ENCODE data around the gene SLC18B1. TPM values are rescaled to one million over a fixed set of nuclear protein-coding genes. Genes with fewer than 3 reads are reported as not detected.
"Not testable (repeated sequence)": the region's sequence is repeated elsewhere in the genome, so short reads cannot be mapped to it uniquely, and the experiment has no call there.

The SLC18B1 gene
- total RNA-seq, 1 donor from 2014 or later, result 6.9 TPM

GRCh38 chr6:132800656-132801055 lies 2.2 kb upstream of the SLC18B1 start:
- no peak for DNase-seq (ENCODE audit: low read depth, low spot score)

GRCh38 chr6:132798869-132799538 lies 567 bp upstream of the SLC18B1 start:
- DNase-seq (ENCODE audit: low read depth, low spot score), result peak; percentile 37

- no peak for DNase-seq (ENCODE audit: low read depth, low spot score)
Observed at GRCh38 chr6:132795461-132795860, 3.0 kb downstream of the SLC18B1 start.

GRCh38 chr6:132792510-132792909 lies 5.9 kb downstream of the SLC18B1 start:
- no peak for DNase-seq (ENCODE audit: low read depth, low spot score)

GRCh38 chr6:132790450-132790849 lies 8.0 kb downstream of the SLC18B1 start:
- peak; percentile 71 for DNase-seq (ENCODE audit: low read depth, low spot score)

GRCh38 chr6:132789396-132789776 lies 9.1 kb downstream of the SLC18B1 start:
- DNase-seq (ENCODE audit: low read depth, low spot score), result no peak

- no peak for DNase-seq (ENCODE audit: low read depth, low spot score)
Observed at GRCh38 chr6:132788658-132789395, 9.6 kb downstream of the SLC18B1 start.

- DNase-seq (ENCODE audit: low read depth, low spot score), result no peak
Observed at GRCh38 chr6:132785936-132786335, 12.5 kb downstream of the SLC18B1 start.

GRCh38 chr6:132780770-132781371 lies 17.6 kb downstream of the SLC18B1 start:
- DNase-seq (ENCODE audit: low read depth, low spot score), result no peak

GRCh38 chr6:132777881-132778280 lies 20.6 kb downstream of the SLC18B1 start:
- not testable (repeated sequence) for DNase-seq (ENCODE audit: low read depth, low spot score)

GRCh38 chr6:132768051-132768517 lies 30.4 kb downstream of the SLC18B1 start:
- DNase-seq (ENCODE audit: low read depth, low spot score), result no peak

- DNase-seq (ENCODE audit: low read depth, low spot score), result no peak
Observed at GRCh38 chr6:132765560-132765959, 32.9 kb downstream of the SLC18B1 start.

- no peak for DNase-seq (ENCODE audit: low read depth, low spot score)
Observed at GRCh38 chr6:132764370-132764769, 34.1 kb downstream of the SLC18B1 start.

- DNase-seq (ENCODE audit: low read depth, low spot score), result no peak
Observed at GRCh38 chr6:132763269-132763668, 35.2 kb downstream of the SLC18B1 start.

GRCh38 chr6:132760256-132760655 lies 38.2 kb downstream of the SLC18B1 start:
- no peak for DNase-seq (ENCODE audit: low read depth, low spot score)

GRCh38 chr6:132758689-132759088 lies 39.7 kb downstream of the SLC18B1 start:
- DNase-seq (ENCODE audit: low read depth, low spot score), result no peak

GRCh38 chr6:132752255-132752654 lies 46.2 kb downstream of the SLC18B1 start:
- DNase-seq (ENCODE audit: low read depth, low spot score), result no peak

- no peak for DNase-seq (ENCODE audit: low read depth, low spot score)
Observed at GRCh38 chr6:132751828-132752227, 46.6 kb downstream of the SLC18B1 start.

GRCh38 chr6:132751306-132751705 lies 47.1 kb downstream of the SLC18B1 start:
- no peak for DNase-seq (ENCODE audit: low read depth, low spot score)

- DNase-seq (ENCODE audit: low read depth, low spot score), result no peak
Observed at GRCh38 chr6:132750455-132751248, 47.8 kb downstream of the SLC18B1 start.

GRCh38 chr6:132749111-132749510 lies 49.3 kb downstream of the SLC18B1 start:
- DNase-seq (ENCODE audit: low read depth, low spot score), result no peak

GRCh38 chr6:132748446-132748845 lies 50.0 kb downstream of the SLC18B1 start:
- no peak for DNase-seq (ENCODE audit: low read depth, low spot score)

Measured in pulmonary artery endothelial cell (primary cell).